ENCODE measurements around the gene TMED1.
"Not testable (repeated sequence)": the region's sequence is repeated elsewhere in the genome, so short reads cannot be mapped to it uniquely, and the experiment has no call there.

TMED1 gene

GRCh38 chr19:10861103-10861651 lies 25.2 kb upstream of the TMED1 start:
- no peak for DNase-seq

GRCh38 chr19:10858204-10858828 lies 22.3 kb upstream of the TMED1 start:
- DNase-seq = no peak

- not testable (repeated sequence) for DNase-seq
Observed at GRCh38 chr19:10856899-10857298, 20.9 kb upstream of the TMED1 start.

GRCh38 chr19:10855879-10856522 lies 20.0 kb upstream of the TMED1 start:
- no peak for DNase-seq

- no peak for DNase-seq
Observed at GRCh38 chr19:10854350-10855089, 18.5 kb upstream of the TMED1 start.

GRCh38 chr19:10852941-10853340 lies 16.9 kb upstream of the TMED1 start:
- DNase-seq = no peak

GRCh38 chr19:10852098-10852800 lies 16.2 kb upstream of the TMED1 start:
- no peak for DNase-seq

- DNase-seq = no peak
Observed at GRCh38 chr19:10850631-10851030, 14.6 kb upstream of the TMED1 start.

GRCh38 chr19:10848230-10848856 lies 12.3 kb upstream of the TMED1 start, which contains the start of gene C19orf38:
Gene C19orf38, plus strand, starts transcription at chr19:10848415. Its CDS starts 94 bp downstream, at chr19:10848509.
- no peak for DNase-seq

GRCh38 chr19:10846500-10847202 lies 10.6 kb upstream of the TMED1 start:
- DNase-seq = no peak

GRCh38 chr19:10842788-10843187 lies 6.8 kb upstream of the TMED1 start:
- no peak for DNase-seq

GRCh38 chr19:10839114-10840050 lies 3.4 kb upstream of the TMED1 start:
- DNase-seq = no peak

- no peak for DNase-seq
Observed at GRCh38 chr19:10838377-10838776, 2.4 kb upstream of the TMED1 start.

- DNase-seq = not testable (repeated sequence)
Observed at GRCh38 chr19:10837649-10838048, 1.6 kb upstream of the TMED1 start.

GRCh38 chr19:10836479-10837330 lies 693 bp upstream of the TMED1 start:
- DNase-seq = peak; percentile 98

GRCh38 chr19:10835089-10835753 lies 791 bp downstream of the TMED1 start:
- no peak for DNase-seq

GRCh38 chr19:10832939-10833296 lies 3.1 kb downstream of the TMED1 start:
- DNase-seq = no peak

GRCh38 chr19:10831987-10832938 lies 3.7 kb downstream of the TMED1 start:
- DNase-seq = no peak
